ENCODE results near the gene INSR. TPM values are rescaled to one million over a fixed set of nuclear protein-coding genes. Genes with fewer than 3 reads are reported as not detected.

The INSR gene
- polyA plus RNA-seq, 1 of the 3 experiments (the other 2 are of a cell fraction): 3.6 TPM

DNA sequence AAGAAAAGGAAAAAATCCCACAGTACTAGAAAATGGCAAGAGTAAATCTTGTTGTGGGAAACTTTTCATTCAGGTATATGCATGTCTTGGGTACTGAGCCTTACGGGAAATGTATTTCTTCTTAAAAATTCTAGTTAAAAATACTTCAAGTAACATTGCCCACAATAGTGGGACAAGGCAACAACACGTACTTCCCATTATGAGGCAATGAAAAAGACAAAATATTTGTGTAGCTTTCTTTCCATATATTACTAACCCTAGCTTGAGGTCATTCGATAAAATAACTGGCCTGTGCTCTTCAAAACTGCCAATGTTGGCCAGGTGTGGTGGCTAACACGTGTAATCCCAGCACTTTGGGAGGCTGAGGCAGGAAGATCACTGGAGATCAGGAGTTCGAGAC, 99.2 kb downstream of the INSR start:
- no peak overlapping the region for H3K4me3 ChIP-seq (ENCODE audit: low read depth in 2 of 2, low read length in 1 of 2)
- H3K36me3 ChIP-seq (replicated peaks in 1 of 2; ENCODE audit: control insufficient read depth in 1 of 2, insufficient read depth in 2 of 2, low read length in 1 of 2): no peaks in the 10 kb centered on the region
- no peak overlapping the region for H2AFZ ChIP-seq (ENCODE audit: low read depth)
- 81% methylated on average over 4 of the region's 5 CpGs for WGBS (ENCODE audit: low lambda C conversion rate)
- no peak for DNase-seq
- POLR2A ChIA-PET: no interaction called here
- H3K4me2 ChIP-seq: no peak overlapping the region
- no peaks in the 10 kb centered on the region for H4K20me1 ChIP-seq (ENCODE audit: insufficient read depth)
- H3K79me2 ChIP-seq (ENCODE audit: insufficient read depth): no peaks in the 10 kb centered on the region
- no peaks in the 10 kb centered on the region for H3K9me3 ChIP-seq
- no peak overlapping the region for H3K9ac ChIP-seq
- peaks cover 5% of the 10 kb centered on the region for H3F3A ChIP-seq (replicated peaks; ENCODE audit: insufficient read depth)
- no peaks in the 10 kb centered on the region for H3K9me2 ChIP-seq
- H3K27me3 ChIP-seq (ENCODE audit: insufficient read depth): no peaks in the 10 kb centered on the region
- no peak overlapping the region for H3K27ac ChIP-seq (ENCODE audit: low read depth in 2 of 2, low read length in 1 of 2)
- TF ChIP-seq, protein P1, sequence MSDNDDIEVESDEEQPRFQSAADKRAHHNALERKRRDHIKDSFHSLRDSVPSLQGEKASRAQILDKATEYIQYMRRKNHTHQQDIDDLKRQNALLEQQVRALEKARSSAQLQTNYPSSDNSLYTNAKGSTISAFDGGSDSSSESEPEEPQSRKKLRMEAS (IDR thresholded peaks at IDR 0.05; ENCODE audit: low read depth): no peak
- TF ChIP-seq RAD21 (IDR thresholded peaks at IDR 0.05; ENCODE audit: low read length): no peak
- TF ChIP-seq, protein P2, sequence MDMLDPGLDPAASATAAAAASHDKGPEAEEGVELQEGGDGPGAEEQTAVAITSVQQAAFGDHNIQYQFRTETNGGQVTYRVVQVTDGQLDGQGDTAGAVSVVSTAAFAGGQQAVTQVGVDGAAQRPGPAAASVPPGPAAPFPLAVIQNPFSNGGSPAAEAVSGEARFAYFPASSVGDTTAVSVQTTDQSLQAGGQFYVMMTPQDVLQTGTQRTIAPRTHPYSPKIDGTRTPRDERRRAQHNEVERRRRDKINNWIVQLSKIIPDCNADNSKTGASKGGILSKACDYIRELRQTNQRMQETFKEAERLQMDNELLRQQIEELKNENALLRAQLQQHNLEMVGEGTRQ (IDR thresholded peaks at IDR 0.05; ENCODE audit: borderline replicate concordance, low read depth, low read length): no peak
- TF ChIP-seq RCOR1 (IDR thresholded peaks at IDR 0.05; ENCODE audit: low read length): no peak
- TF ChIP-seq TEAD4 (IDR thresholded peaks at IDR 0.05; ENCODE audit: borderline replicate concordance, insufficient read depth): no peak
- TF ChIP-seq SIN3A (IDR thresholded peaks at IDR 0.05; ENCODE audit: borderline replicate concordance, low read depth, low read length): no peak
- TF ChIP-seq TCF12 (IDR thresholded peaks at IDR 0.05): no peak
- TF ChIP-seq, protein P3, sequence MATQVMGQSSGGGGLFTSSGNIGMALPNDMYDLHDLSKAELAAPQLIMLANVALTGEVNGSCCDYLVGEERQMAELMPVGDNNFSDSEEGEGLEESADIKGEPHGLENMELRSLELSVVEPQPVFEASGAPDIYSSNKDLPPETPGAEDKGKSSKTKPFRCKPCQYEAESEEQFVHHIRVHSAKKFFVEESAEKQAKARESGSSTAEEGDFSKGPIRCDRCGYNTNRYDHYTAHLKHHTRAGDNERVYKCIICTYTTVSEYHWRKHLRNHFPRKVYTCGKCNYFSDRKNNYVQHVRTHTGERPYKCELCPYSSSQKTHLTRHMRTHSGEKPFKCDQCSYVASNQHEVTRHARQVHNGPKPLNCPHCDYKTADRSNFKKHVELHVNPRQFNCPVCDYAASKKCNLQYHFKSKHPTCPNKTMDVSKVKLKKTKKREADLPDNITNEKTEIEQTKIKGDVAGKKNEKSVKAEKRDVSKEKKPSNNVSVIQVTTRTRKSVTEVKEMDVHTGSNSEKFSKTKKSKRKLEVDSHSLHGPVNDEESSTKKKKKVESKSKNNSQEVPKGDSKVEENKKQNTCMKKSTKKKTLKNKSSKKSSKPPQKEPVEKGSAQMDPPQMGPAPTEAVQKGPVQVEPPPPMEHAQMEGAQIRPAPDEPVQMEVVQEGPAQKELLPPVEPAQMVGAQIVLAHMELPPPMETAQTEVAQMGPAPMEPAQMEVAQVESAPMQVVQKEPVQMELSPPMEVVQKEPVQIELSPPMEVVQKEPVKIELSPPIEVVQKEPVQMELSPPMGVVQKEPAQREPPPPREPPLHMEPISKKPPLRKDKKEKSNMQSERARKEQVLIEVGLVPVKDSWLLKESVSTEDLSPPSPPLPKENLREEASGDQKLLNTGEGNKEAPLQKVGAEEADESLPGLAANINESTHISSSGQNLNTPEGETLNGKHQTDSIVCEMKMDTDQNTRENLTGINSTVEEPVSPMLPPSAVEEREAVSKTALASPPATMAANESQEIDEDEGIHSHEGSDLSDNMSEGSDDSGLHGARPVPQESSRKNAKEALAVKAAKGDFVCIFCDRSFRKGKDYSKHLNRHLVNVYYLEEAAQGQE (IDR thresholded peaks at IDR 0.05; ENCODE audit: low read depth, low read length): no peak
- TF ChIP-seq NFIC (IDR thresholded peaks at IDR 0.05; ENCODE audit: borderline replicate concordance): no peak
- no peak for TF ChIP-seq TAF1 (IDR thresholded peaks at IDR 0.05; ENCODE audit: borderline replicate concordance, low read depth, low read length)
- TF ChIP-seq NRF1 (IDR thresholded peaks at IDR 0.05; ENCODE audit: low read depth, low read length): no peak
- TF ChIP-seq, protein P4, sequence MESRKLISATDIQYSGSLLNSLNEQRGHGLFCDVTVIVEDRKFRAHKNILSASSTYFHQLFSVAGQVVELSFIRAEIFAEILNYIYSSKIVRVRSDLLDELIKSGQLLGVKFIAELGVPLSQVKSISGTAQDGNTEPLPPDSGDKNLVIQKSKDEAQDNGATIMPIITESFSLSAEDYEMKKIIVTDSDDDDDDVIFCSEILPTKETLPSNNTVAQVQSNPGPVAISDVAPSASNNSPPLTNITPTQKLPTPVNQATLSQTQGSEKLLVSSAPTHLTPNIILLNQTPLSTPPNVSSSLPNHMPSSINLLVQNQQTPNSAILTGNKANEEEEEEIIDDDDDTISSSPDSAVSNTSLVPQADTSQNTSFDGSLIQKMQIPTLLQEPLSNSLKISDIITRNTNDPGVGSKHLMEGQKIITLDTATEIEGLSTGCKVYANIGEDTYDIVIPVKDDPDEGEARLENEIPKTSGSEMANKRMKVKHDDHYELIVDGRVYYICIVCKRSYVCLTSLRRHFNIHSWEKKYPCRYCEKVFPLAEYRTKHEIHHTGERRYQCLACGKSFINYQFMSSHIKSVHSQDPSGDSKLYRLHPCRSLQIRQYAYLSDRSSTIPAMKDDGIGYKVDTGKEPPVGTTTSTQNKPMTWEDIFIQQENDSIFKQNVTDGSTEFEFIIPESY (IDR thresholded peaks at IDR 0.05; ENCODE audit: borderline replicate concordance, low read depth): no peak
- TF ChIP-seq, protein P5, sequence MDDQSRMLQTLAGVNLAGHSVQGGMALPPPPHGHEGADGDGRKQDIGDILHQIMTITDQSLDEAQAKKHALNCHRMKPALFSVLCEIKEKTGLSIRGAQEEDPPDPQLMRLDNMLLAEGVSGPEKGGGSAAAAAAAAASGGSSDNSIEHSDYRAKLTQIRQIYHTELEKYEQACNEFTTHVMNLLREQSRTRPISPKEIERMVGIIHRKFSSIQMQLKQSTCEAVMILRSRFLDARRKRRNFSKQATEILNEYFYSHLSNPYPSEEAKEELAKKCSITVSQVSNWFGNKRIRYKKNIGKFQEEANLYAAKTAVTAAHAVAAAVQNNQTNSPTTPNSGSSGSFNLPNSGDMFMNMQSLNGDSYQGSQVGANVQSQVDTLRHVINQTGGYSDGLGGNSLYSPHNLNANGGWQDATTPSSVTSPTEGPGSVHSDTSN (IDR thresholded peaks at IDR 0.05): no peak
- no peak for TF ChIP-seq FOSL2 (IDR thresholded peaks at IDR 0.05; ENCODE audit: borderline replicate concordance, low read depth)
- TF ChIP-seq, protein P6, sequence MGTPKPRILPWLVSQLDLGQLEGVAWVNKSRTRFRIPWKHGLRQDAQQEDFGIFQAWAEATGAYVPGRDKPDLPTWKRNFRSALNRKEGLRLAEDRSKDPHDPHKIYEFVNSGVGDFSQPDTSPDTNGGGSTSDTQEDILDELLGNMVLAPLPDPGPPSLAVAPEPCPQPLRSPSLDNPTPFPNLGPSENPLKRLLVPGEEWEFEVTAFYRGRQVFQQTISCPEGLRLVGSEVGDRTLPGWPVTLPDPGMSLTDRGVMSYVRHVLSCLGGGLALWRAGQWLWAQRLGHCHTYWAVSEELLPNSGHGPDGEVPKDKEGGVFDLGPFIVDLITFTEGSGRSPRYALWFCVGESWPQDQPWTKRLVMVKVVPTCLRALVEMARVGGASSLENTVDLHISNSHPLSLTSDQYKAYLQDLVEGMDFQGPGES (IDR thresholded peaks at IDR 0.05; ENCODE audit: low read depth, low read length): no peak
- TF ChIP-seq SMC3 (IDR thresholded peaks at IDR 0.05; ENCODE audit: low read depth, low read length): no peak
- peaks cover 3% of the 10 kb centered on the region in 2 experiments; a peak in 1 of 4 replicates for H3K4me1 ChIP-seq (ENCODE audit: control insufficient read depth in 1 of 2, insufficient read depth in 2 of 2, low read depth in 1 of 2, low read length in 1 of 2)
- CTCF ChIA-PET: no interaction called here
